ENCODE data around the gene PRRC2B. TPM values are rescaled to one million over a fixed set of nuclear protein-coding genes. Genes with fewer than 3 reads are reported as not detected.
"Not testable (repeated sequence)": the region's sequence is repeated elsewhere in the genome, so short reads cannot be mapped to it uniquely, and the experiment has no call there.

The PRRC2B gene
- total and polyA plus RNA-seq, 7 donors, result 22.7 to 114 (median 63.6) TPM

DNA sequence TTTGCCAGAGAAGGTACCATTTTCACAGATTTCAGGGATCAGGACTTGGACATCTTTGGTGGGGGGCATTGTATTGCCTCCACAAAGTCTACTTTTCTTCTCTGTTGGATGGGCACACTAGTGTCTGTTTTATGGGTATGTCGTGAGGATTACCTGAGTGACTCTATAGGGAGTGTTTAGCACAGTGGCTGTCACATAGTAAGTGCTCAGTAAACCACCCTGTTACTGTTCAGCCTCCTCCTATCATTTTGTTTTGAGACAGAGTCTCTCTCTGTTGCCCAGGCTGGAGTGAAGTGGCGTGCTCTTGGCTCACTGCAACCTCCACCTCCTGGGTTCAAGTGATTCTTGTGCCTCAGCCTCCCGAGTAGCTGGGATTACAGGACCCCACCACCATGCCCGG is 2.4 kb upstream of the PRRC2B start:
- H3K9me3 ChIP-seq, result no peaks in the 10 kb centered on the region
- no peak for DNase-seq
- H3K27ac ChIP-seq, result no peak overlapping the region
- 93 to 97% (median 96%) methylated on average over 4 of the region's 4 CpGs for WGBS, 3 donors
- H3K4me3 ChIP-seq, result no peak overlapping the region
- ATAC-seq, result no peak
- TF ChIP-seq, protein P1, sequence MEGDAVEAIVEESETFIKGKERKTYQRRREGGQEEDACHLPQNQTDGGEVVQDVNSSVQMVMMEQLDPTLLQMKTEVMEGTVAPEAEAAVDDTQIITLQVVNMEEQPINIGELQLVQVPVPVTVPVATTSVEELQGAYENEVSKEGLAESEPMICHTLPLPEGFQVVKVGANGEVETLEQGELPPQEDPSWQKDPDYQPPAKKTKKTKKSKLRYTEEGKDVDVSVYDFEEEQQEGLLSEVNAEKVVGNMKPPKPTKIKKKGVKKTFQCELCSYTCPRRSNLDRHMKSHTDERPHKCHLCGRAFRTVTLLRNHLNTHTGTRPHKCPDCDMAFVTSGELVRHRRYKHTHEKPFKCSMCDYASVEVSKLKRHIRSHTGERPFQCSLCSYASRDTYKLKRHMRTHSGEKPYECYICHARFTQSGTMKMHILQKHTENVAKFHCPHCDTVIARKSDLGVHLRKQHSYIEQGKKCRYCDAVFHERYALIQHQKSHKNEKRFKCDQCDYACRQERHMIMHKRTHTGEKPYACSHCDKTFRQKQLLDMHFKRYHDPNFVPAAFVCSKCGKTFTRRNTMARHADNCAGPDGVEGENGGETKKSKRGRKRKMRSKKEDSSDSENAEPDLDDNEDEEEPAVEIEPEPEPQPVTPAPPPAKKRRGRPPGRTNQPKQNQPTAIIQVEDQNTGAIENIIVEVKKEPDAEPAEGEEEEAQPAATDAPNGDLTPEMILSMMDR (IDR thresholded peaks at IDR 0.05), result no peak
- intact Hi-C loops (cut with DNase I), result loop anchor here in 1 of 2 donors (5.0 kb wide), 1 partner anchor 86 kb away; no protein-coding TSS in a partner anchor
- no peaks in the 10 kb centered on the region for H3K27me3 ChIP-seq (ENCODE audit: insufficient read depth in 3 of 3, low read length in 2 of 3)
- no peaks in the 10 kb centered on the region for H3K36me3 ChIP-seq (ENCODE audit: insufficient read depth in 1 of 2, low read depth in 1 of 2)
- peaks cover 21% of the 10 kb centered on the region for H3K4me1 ChIP-seq

DNA sequence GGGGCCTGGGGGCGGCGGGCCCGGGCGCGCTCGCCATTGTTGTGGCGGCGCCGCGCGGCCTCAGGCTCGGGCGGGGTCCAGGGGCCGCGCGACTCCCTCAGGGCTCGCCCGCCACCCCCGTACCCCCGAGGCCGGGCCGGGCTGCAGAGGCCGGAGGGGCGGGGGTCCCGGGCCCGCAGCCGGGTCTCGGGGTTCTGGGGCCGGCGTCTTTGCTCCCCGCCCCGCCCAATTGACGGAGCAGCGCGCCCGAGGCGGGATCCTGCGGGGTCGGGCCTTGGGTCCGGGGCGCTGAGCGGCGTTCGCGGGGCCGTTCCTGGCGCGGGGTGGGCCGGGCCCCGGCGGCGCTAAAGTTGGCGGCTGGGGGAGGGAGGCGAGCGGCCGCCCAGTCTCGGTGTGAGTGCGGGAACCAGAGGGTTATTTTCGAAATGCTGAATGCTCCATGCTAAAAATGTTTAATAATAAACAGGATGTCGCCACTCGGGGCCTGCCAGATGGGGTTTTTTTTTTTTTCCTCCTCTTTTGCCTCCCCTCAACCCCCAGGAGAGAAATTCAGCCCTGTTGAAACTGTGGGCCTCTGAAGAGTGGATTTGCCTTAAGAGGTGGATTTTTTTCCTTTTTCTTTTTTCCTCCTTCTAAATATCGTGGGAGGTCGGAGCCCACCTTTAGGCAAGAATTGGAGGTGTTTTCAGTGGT is 724 bp downstream of the PRRC2B start:
- DNase-seq (peak; percentile 64 to 80), ATAC-seq (peak; percentile 40 to 58 (median 51))
- Histone ChIP-seq H3K4me3 (peak overlapping the region; percentile 76), H3K9me3 (no peaks in the 10 kb centered on the region), H3K36me3 (ENCODE audit: insufficient read depth in 1 of 2, low read depth in 1 of 2) (no peaks in the 10 kb centered on the region), H3K4me1 (peaks cover 52% of the 10 kb centered on the region), H3K27ac (peak overlapping the region; percentile 95), H3K27me3 (ENCODE audit: insufficient read depth in 3 of 3, low read length in 2 of 3) (no peaks in the 10 kb centered on the region)
- WGBS, 3 donors, result 0 to 1% (median 1%) methylated on average over 32 to 63 of the region's 63 CpGs
- intact Hi-C loops (cut with DNase I), result loop anchor here in 1 of 2 donors (2.0 to 5.0 kb wide), 2 partner anchors 28 to 83 kb away; no protein-coding TSS in a partner anchor
- TF ChIP-seq, protein P1 (IDR thresholded peaks at IDR 0.05), result no peak

DNA sequence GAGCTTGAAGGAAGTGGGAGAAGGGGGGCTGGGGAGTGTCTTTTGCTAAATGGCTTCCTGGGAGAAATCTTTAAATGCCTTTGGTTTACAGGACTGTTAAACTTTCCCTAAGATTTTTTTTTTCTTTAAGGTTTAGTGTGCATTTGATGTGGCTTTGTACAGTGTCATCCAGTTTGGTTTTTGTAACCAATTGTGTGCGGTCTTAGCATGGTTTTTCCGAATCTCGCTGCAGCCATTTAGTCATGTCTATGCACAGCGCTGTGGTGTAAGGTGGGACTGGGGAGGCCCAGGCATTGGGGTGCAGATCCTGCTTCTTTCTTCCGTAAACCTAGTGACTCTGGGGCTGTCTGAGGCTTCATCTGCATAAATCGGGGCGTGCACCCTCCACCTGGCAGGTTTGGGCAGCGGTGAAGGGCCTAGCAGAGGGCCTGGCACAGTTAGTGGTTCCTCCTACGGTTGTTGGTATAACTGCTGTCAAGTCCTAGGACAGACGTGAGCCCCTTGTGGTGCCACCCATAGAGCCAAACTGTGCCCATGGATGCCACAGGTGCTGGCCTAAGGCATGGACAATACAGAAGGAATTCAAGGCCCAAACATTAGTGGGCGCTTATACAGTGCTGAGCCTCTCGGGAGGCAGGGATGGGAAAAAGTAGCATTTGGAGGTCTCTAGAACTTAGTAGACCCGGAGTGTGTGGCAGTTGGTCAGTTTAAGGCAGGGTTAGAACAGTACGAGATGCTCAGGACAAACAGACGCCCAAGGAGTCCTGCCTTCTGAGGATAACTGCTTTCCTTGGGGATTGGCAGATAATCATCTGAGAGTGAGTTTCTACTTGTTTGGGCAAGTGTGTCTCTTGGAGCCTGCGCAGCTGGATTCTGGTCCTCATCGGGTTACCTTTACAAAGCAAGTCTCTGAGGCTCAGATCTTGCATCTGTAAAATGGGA is 1.5 kb downstream of the PRRC2B start:
- TF ChIP-seq, protein P1 (IDR thresholded peaks at IDR 0.05), result no peak
- peak in 1 of 4 donors; percentile 16 for ATAC-seq
- no peaks in the 10 kb centered on the region for H3K36me3 ChIP-seq (ENCODE audit: insufficient read depth in 1 of 2, low read depth in 1 of 2)
- no peaks in the 10 kb centered on the region for H3K9me3 ChIP-seq
- 35 to 49% (median 38%) methylated on average over 17 of the region's 17 CpGs for WGBS, 3 donors
- DNase-seq, result no peak
- H3K4me3 ChIP-seq, result peak overlapping the region; percentile 76
- H3K4me1 ChIP-seq, result peaks cover 61% of the 10 kb centered on the region
- peak overlapping the region; percentile 95 for H3K27ac ChIP-seq
- H3K27me3 ChIP-seq (ENCODE audit: insufficient read depth in 3 of 3, low read length in 2 of 3), result no peaks in the 10 kb centered on the region
- intact Hi-C loops (cut with DNase I), result loop anchor here in 1 of 2 donors (2.0 kb wide), 1 partner anchor 27 kb away; no protein-coding TSS in a partner anchor

DNA sequence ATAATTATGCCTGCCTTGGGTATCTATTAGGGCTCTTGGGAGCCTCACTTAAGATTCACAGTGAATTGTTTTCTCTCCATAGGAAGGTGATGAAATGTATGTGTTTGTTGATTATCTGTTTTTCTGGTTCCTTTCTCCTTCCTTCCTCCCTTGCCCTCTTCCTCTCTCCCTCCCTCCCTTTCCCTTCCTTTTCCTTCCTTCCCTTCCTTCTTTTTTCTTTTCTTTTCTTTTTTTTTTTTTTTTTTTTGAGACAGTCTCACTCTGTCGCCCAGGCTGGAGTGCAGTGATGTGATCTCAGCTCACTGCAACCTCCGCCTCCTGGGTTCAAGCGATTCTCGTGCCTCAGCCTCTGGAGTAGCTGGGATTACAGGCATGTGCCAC is 2.2 kb downstream of the PRRC2B start:
- WGBS, 3 donors, result 51 to 63% (median 58%) methylated on average over 3 to 4 of the region's 4 CpGs
- Histone ChIP-seq H3K27ac (peak overlapping the region; percentile 95), H3K4me3 (peak overlapping the region; percentile 76), H3K4me1 (peaks cover 67% of the 10 kb centered on the region)
- DNase-seq; H3K36me3 ChIP-seq (ENCODE audit: insufficient read depth in 1 of 2, low read depth in 1 of 2); ATAC-seq; H3K9me3 ChIP-seq; intact Hi-C loops (cut with DNase I); H3K27me3 ChIP-seq (ENCODE audit: insufficient read depth in 3 of 3, low read length in 2 of 3): not testable (repeated sequence)

DNA sequence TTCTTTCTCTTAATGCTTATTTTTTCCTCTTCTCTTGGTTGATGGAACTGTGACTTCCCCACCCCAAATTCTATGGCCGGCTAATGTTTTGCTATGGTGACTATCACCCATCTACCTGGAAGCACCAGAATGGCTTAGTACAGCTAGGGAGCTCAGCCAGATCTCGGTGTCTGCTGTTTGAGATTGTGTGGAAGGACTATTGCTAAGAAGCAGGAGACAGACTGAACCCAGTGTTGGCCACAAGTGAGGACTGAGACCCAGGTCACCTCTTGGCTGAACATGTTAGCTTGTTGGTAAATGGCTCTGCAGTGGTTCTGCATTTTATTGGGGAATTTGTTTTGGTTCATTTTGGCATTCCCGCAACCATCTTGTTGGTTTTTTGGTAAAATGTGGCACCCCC is 2.7 kb downstream of the PRRC2B start:
- H3K27ac ChIP-seq, result peak overlapping the region; percentile 95
- TF ChIP-seq, protein P1 (IDR thresholded peaks at IDR 0.05), result no peak
- intact Hi-C loops (cut with DNase I), result no loop called here
- no peaks in the 10 kb centered on the region for H3K9me3 ChIP-seq
- no peaks in the 10 kb centered on the region for H3K27me3 ChIP-seq (ENCODE audit: insufficient read depth in 3 of 3, low read length in 2 of 3)
- H3K36me3 ChIP-seq (ENCODE audit: insufficient read depth in 1 of 2, low read depth in 1 of 2), result no peaks in the 10 kb centered on the region
- ATAC-seq (no peak), DNase-seq (no peak)
- H3K4me1 ChIP-seq, result peaks cover 73% of the 10 kb centered on the region
- H3K4me3 ChIP-seq, result peak overlapping the region; percentile 76
- 39 to 48% (median 43%) methylated on average over 3 of the region's 3 CpGs for WGBS, 3 donors
